Keratinocyte (primary cell): ENCODE measurements around the gene SLC44A5.

Experiments used
- EZH2 ChIP-seq: IDR thresholded peaks from one replicate; pipeline ENCODE4 v1.6.1; 2012; ENCODE audit warnings: inconsistent platforms, mild to moderate bottlenecking, low read length, moderate library complexity
- TF ChIP-seq, protein P1 (sequence below), 3 experiments: IDR thresholded peaks in 1 of 3; conservative IDR thresholded peaks in 1 of 3; optimal IDR thresholded peaks in 1 of 3; 2 replicates in 2 of 3; 3 replicates in 1 of 3; pipeline versions ENCODE3 to v1.5.1; 2011; ENCODE audit warnings: low read length in 3 of 3, mild to moderate bottlenecking in 3 of 3, moderate library complexity in 2 of 3, control low read depth in 1 of 3, inconsistent platforms in 1 of 3; ENCODE audit not compliant: insufficient read depth in 2 of 3; ENCODE audit errors: extremely low read depth in 1 of 3

DNA sequence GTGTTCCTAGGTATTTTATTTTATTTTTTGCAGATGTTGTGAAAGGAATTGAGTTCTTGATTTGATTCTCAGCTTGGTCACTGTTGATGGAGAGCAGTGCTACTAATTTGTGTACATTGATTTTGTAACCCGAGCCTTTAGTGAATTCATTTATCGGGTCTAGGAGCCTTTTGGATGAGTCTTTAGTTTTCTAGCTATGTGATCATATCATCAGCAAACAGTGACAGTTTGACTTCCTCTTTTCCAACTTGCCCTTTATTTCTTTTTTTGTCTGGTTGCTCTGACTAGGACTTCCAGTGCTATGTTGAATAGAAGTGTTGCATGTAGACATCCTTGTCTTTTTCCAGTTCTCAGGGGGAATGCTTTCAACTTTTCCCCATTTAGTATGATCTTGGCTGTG lies 337.8 kb downstream of the SLC44A5 start:
- TF ChIP-seq, protein P1, sequence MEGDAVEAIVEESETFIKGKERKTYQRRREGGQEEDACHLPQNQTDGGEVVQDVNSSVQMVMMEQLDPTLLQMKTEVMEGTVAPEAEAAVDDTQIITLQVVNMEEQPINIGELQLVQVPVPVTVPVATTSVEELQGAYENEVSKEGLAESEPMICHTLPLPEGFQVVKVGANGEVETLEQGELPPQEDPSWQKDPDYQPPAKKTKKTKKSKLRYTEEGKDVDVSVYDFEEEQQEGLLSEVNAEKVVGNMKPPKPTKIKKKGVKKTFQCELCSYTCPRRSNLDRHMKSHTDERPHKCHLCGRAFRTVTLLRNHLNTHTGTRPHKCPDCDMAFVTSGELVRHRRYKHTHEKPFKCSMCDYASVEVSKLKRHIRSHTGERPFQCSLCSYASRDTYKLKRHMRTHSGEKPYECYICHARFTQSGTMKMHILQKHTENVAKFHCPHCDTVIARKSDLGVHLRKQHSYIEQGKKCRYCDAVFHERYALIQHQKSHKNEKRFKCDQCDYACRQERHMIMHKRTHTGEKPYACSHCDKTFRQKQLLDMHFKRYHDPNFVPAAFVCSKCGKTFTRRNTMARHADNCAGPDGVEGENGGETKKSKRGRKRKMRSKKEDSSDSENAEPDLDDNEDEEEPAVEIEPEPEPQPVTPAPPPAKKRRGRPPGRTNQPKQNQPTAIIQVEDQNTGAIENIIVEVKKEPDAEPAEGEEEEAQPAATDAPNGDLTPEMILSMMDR (optimal IDR thresholded peaks at IDR 0.05 in 1 of 3, IDR thresholded peaks at IDR 0.05 in 1 of 3, conservative IDR thresholded peaks at IDR 0.05 in 1 of 3; ENCODE audit: extremely low read depth in 1 of 3, insufficient read depth in 2 of 3, low read length in 3 of 3): no peak
- no peak for TF ChIP-seq EZH2
